HG02981 (cell line): ENCODE measurements around the gene ZNF789.
"Not testable (repeated sequence)": the region's sequence is repeated elsewhere in the genome, so short reads cannot be mapped to it uniquely, and the experiment has no call there.

Experiments used
- ATAC-seq: cut with Tn5 transposase; IDR thresholded peaks from one replicate; pipeline ENCODE4 v1.9.1; 2021; ENCODE audit warnings: mild to moderate bottlenecking, moderate library complexity; ENCODE audit not compliant: unreplicated experiment

The ZNF789 gene

DNA sequence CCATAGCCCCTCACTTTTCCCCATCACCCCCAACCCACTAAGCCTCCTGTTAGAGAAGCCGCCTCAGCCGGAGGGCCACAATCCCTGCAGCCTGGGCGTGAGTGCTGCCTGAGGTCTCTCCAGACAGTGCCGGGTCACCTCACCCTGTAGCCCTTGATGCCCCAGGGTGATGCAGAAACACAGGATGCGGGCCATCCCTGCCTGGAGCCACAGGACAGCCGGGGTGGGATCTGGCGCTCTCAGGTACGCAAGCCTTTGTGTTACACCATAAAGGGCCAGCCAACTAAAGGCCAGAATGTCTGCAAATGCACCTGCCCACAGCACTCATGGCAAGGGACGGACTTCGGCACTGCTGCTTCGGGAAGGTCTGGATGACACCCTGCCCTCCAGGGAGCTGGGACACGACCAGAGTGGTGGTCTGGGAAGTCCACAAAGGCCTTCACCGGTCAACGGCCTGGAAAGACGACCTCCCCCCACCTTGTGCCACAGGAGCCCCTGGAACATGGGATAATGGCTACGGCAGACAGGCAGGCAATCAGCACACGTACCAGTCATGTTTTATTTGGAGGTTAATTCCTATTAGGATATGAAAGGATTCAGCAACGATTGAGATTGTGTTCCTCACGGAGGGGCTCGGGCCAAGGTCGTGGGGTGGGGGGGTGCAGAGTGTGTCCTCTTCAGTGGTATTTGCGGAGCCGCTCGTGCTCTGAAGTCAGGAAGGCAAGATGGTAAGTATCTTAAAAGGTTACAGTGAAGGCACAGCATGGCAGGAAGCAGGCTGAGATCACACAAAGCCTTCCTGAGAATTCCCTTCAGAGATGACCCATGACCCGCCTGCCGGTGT lies 14.8 kb upstream of the ZNF789 start:
- ATAC-seq, result no peak

DNA sequence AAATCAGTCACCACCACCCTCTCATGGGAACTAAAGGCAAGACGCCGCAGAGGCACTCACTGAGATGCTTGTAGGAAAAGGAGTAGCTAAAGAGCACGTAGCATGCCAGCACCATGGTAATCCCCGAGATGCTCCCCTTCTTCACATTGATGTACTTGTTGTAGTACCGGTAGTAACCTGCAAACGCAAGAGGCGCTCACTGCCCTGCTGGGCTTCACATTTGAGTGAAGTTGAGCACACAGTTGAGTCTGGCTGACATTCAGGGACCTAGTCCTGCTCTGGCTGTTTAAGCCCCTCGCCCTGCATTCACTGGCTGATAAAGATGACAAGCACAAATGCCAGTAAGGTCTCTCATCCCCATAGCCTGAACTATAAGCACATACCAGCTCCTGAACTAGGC lies 13.6 kb upstream of the ZNF789 start:
- ATAC-seq, result no peak

DNA sequence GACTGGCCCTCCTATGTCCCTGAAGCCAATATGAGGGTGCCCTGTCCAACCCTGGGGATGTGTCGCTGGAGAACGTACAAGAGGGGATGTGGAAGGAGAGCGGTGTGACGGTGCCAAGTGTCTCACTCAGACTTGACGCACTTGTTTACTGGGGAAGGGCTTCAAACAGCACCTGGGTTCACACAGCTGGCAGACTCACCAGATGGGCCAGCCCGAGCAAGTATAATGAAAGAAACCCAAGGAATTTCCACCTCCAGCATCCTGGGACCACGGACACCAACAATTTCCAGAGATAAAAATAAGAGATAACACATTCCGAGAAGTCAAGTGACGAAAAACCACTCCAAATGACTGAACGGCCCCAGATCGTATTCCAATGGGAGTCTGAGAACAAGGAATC lies 12.0 kb upstream of the ZNF789 start:
- no peak for ATAC-seq

DNA sequence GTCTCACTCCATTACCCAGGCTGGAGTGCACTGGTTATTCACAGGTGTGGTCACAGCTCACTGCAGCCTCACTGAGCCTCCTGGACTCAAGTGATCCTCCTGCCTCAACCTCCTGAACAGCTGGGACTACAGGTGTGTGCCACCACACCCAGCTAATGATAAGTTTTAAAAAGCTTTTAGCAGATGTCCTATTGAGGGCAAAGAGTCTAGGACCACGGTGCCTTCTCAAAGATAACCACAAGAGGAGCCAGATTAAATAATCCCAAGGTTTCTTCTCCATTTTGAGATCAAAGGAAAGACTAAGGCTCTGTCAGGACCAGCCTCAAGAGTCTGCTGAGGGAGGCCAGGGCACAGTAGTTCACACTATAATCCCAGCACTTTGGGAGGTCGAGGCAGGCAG lies 11.5 kb upstream of the ZNF789 start:
- ATAC-seq, result no peak

DNA sequence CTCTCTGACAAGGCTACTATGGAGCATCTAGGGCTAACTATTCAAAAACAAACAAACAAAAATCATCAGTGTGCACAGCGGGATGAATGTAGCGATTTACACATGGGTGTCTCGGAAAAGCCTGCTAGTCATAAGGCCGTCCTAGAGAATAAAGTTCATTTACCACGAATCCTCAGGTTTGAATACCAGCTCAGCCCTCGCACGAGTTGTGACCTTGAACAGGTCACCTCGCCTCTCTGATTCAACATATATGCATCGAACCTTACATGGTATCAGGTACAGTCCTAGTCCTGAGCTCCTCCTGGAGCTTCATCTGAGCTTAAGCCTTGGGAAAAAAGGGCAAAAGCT lies 7.3 kb upstream of the ZNF789 start:
- ATAC-seq, result no peak

DNA sequence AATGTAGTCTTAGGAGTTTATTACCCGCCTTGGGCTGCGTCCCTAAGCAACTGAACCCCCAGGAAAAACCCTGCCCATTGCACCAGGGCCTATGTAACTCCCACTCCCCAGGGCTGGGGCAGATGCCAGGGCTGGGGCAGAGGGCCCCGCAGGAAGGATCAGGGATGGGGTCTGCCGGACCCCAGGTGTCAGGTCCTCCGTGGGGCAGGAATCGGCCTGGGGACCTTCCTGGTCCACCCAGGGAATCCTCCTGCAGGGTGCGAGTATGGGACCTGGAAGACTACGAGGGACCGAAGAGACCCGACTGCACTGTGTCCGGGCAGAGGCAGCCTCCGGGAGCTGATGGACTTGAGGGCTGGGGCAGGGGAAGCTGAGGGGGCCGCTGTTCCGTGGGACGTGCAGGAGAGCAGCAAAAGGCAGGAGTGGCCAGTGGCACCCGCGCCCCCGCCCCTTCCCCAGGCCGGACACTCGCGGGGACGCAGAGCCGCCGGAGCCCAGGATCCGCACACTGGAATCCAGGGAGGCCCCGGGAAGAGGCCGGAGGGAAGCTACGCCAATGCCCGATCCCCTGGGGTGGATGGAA lies 4.3 kb upstream of the ZNF789 start:
- ATAC-seq, result no peak

DNA sequence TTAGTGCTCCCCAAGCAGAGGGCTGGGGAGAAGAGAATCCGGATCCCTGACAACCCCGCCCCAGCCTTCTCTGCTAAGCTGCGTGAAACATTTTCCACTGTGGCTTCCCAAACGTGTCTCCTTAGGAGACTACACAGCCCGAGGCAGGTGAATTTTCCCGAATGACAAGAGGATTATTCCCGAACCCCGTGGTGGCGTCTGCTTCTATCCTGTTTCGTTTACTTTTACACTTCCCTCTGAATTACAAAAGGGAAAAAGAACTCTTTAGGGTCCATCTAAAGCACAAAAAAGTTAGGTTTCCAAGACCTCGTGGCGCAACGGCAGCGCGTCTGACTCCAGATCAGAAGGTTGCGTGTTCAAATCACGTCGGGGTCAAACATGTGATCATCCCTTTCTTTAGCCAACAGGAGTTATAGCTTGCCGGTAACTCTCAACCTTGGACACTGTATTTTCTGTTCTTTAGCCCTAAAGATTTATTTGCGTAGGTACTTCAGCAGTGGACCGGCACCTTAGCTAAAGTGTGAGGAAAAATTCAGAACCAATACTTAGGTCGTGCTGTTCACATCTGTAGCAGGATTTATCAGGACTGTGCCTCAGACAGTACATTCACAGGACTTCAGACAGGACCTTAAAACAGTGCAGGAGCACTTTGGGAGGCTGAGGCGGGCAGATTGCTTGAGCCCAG lies 3.2 kb upstream of the ZNF789 start:
- ATAC-seq, result no peak

DNA sequence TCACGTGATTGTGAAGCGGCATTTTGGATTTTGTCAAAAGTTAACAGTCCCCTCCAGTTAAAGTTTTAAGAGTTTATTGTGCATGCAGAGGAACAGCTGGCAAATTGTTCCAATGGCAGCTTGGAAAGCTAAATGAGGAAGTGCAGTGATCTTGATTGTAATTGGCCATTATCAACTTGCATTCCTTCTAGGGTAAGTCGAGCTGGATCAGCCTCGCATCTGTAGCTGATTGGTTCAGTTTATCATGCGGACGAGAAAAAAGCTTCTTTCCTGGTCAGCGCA lies 566 bp downstream of the ZNF789 start:
- ATAC-seq, result peak; percentile 3

DNA sequence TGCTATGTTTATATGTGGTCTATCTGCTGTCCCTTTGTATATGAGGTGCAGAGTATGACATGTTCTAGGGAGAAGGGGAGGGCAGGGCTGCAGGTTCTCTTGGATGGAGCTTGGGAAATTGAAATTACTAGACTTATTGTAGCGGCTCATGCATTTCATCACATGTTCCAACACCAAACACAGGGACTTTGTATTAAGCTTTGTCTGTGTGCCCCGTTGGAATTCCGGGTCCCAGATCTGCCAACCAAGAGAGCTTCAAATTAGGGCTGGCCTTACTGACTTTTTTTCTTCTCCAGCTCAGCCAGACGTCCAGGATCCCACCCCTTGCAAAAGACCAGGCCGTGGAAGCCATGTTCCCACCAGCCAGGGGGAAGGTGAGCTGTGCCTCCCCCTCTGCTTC lies 3.4 kb downstream of the ZNF789 start:
- no peak for ATAC-seq

DNA sequence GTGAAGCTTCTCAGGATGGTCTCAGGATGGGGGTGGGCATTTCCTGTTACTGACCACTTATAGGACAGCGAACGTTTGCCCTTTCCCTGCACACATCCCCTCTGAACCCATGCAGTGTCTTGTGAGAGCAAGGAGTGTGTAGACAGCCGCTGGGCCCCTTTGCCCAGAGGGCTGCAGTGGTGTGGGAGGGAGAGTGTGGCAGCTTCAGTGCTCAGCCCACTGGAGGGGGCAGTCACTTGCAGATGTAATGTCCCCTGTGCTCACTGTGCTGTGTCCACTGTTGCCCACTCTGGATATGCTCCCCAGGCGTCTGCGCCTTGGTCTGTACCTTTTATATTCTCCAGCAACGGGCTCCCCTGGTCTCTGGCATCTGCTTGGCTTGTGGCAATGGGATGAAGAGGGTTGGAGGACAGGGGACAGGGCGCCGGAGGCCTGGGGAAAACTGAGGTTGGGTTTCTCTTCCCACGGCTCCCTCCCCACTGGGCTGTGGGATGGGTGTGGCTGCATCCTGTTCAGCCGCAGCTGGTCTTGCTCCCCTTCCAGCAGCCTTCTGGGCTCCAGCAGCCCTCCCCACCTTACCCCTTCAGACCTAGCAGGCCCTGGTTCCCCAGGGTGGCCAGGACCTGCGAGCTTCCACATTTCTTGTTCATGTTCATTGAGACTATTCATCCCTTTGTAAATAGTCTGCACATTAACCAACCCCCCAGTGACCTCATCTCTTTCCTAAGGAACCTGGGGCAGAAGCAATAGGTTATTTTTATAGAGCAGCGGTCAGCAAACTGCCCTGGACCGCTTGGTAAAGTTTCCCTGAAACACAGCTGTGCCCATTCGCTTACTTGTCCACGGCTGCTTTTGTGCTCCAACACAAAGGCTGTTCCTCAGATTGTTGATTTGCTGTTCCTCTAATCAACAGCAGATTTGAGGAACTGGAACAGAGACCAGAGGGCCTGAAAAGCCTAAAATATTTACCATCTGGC lies 6.1 kb downstream of the ZNF789 start:
- no peak for ATAC-seq

DNA sequence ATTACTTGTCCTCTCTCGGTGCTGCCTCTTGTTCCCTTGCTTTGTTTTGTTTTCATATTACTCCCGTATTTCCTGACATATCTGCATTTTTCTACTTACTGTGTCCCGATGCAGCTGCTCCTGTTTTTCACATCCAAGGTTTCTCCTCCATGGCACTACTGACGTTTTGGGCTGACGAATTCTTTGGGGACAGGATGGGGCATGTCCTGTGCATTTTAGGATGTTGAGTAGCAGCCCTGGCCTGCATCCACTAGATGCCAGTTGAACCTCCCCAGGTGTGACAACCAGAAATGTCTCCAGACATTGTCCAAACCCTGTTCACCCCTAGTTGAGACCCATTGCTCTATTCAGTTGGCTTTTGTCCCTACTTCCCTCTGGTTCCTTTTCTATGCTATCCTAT lies 12.4 kb downstream of the ZNF789 start:
- ATAC-seq, result no peak

DNA sequence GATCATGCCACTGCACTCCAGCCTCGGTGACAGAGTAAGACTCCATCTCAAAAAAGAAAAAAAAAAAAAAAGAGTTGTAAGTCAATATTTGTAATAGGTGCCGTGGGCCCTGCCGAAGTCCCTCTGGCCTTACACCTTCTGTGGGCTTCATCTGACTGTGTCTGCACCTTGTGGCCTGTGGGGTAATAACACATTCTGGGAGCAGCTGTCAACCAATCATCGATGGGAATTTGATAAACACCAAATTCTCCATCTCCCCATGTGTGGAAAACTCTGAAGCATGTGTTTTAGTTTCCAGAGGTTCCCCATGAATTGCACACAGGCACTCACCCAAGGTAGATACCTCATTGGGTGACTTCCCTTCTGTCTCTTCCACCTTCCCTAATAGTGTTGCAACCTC lies 16.5 kb downstream of the ZNF789 start:
- no peak for ATAC-seq

DNA sequence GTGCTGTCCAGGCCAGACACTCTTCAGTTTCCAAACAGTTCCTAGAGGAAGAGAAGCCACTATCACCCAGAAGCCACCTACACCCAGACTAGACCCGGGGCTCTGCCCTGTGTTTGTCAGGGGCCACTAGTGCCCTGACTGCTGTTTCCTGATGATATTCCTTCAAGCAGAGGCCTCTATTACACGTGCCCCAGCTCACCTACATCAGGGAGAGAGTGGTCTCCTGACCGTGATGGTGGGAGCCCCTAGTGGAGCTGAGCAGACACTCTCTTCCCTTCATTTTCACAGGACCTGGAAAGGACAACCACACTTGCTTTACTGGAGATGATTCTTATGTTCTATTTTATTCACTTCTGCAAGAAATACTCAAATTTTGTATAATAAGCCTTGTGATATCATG lies 18.2 kb downstream of the ZNF789 start:
- ATAC-seq, result no peak

DNA sequence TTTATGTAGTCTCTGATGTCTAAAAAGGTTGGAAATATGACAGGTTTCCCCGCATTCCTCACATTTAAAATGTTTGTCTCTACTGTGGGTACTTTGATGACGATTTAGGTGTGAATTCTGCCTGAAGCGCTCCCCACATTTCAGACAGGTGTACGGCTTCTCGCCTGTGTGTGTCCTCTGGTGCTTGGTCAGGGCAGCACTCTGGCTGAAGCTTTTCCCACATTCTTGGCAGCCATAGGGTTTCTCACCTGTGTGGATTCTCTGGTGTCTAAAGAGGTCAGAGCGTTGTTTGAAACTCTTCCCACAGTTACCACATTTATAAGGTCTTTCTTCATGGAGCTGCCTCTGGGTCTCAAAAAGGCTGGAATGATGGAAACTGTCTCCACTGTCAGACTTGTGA lies 21.1 kb downstream of the ZNF789 start:
- ATAC-seq, result no peak

DNA sequence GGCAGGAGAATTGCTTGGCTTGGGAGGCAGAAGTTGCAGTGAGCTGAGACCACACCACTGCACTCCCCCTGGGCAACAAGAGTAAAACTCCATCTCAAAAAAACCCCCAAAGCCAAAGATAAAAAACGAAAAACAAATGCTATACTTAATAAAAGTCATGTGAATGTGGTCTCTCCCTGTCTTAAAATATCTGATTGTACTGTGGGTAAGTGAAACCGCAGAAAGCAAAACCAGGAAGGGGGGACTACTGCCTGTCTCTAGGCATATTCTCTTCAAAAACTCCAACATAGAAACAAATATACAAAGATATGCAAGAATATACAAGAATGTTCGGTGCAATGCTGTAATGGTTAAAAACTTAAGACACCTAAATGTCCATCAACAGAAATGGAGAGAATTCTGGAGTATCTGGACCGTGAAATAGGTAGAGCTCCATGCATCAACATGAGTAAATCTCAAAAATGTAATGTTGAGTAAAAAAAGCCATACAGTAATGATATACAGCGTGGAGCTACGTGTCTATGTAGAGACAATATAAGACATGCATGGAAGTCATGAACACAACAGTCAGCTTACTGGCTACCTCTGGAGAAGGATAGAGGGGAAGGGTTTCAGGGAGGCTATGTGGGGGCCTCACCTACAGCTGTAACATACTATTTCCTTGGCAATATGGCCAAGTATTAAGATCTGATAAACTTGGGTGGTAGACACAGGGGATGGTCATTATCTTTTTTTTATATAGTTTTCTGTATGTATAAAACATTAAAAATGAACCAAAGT lies 25.3 kb downstream of the ZNF789 start:
- no peak for ATAC-seq

DNA sequence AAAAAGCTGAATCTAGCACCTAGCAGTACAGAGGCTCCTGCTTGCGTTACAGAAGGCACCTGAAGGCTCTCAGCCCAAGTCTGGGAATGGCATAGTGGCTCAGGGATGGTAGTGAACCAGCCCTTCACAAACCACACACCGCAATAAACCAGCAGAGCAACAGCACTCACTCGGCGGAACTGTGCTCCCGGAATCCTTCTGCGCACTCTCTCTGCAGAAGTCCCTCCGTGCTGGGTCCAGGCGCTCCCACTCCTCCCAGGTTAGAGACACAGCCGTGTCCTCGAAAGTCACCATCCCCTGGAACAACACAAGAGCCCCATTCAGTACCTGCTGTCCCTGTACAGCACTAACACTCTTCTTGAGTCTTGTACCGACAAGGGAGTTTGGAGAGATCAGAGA lies 25.9 kb downstream of the ZNF789 start:
- ATAC-seq, result no peak

DNA sequence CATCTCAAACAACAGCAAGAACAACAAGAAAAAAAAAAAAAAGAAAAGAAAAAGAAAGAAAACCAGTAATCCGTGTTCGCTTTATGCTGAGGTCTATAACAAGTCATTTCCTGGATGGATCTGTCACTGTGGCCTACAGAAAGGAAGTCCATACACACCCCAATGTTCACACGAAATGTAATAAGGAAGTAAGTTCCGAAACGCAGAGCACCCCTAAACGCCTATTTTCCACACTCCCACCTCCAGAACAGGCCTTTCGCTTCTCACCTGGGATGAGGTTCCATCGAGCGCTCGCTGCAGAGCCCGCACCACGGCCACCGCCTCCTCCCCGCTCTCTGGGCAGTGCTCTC lies 26.7 kb downstream of the ZNF789 start:
- peak; percentile 3 for ATAC-seq

DNA sequence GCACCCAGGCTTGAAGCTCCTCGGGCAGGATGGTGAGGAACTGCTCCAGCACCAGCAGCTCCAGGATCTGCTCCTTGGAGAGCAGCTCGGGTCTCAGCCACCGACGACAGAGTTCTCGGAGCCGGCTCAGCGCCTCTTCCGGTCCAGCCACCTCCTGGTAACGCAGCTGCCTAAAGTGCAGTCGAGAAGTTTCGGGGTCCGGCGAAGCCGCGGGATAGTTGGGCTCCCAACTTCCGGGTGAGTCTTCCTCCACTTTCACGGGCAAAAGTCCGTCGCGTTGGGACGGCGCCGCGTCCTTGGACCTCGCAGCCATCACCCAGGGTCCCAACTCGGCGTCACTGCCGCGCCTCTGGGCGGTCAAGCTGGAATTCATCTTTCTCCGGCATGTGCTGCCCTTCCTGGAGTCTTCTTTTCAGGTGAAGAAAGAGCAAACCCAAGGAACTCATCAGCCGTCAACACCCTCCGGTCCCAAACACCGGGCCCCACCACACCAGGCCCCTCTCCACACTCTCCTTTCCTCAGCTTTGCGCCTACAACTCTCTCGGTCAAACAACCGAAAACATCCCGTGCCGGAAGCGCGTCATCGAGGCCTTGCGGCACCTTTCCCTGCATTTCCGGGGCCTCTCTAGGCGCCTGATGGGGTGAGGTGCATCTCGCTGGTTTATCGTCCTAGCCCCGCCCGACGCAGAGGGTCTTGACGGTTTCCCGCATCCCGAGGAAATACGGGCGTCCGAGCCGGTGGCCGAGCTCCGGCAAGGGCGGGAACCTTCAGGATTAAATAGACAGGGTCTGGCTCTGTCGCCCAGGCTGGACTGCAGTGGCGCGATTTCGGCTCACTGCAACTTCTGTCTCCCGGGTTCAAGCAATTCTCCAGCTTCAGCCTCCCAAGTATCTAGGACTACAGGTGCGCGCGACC lies 27.3 kb downstream of the ZNF789 start, which contains the start of gene ZNF394:
ZNF394 (minus strand) TSS at position 561 of the 916 bp plus-strand sequence; CDS start at position 373, 188 bp downstream.
- ATAC-seq, result peak; percentile 44

DNA sequence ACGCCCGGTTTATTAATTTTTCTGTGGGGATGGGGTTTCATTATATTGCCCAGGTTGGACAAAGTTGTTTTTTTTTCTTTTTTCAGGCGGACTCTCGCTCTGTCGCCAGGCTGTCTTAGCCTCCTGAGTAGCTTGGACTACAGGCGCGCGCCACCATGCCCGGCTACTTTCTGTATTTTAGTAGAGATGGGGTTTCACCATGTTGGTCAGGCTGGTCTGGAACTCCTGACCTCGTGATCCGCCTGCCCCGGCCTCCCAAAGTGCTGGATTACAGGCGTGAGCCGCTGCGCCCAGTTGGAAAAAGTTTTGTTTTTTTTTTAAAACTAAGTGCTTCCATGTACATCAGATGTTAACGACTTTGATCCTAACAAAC lies 27.9 kb downstream of the ZNF789 start:
- ATAC-seq, result no peak

DNA sequence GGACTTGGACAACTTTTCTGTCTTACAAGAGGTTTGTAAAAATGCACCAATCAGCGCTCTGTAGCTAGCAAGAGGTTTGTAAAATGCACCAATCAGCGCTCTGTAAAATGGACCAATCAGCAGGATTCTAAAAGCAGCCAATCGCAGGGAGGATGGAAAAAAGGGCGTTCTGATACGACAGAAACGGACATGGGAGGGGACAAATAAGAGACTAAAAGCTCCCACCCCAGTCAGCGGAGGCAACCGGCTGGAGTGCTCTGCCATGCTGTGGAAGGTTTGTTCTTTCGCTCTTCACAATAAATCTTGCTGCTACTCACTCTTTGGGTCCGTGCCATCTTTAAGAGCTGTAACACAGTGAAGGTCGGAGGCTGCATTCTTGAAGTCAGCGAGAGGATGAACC lies 28.5 kb downstream of the ZNF789 start:
- ATAC-seq, result not testable (repeated sequence)
